Esophagus squamous epithelium (tissue), 4 donors: ENCODE data around the gene SPRY4.

Experiments
- POLR2A ChIP-seq, 4 donors: fragments of 450-650 bp; IDR thresholded peaks; one replicate each; pipeline ENCODE4 v1.6.1; 2017; ENCODE audit warnings: antibody characterized with exemption in 4 of 4, mild to moderate bottlenecking in 4 of 4, moderate library complexity in 3 of 4
- TF ChIP-seq, protein P1 (sequence below), 6 experiments: fragments of 450-650 bp in 4 of 6; fragments of 200-600 bp in 2 of 6; sonication (generic) in 2 of 6; IDR thresholded peaks; one replicate each; pipeline ENCODE4 v1.5.1; 2016 to 2019; ENCODE audit warnings: antibody characterized with exemption in 6 of 6, mild to moderate bottlenecking in 4 of 6, moderate library complexity in 4 of 6

DNA sequence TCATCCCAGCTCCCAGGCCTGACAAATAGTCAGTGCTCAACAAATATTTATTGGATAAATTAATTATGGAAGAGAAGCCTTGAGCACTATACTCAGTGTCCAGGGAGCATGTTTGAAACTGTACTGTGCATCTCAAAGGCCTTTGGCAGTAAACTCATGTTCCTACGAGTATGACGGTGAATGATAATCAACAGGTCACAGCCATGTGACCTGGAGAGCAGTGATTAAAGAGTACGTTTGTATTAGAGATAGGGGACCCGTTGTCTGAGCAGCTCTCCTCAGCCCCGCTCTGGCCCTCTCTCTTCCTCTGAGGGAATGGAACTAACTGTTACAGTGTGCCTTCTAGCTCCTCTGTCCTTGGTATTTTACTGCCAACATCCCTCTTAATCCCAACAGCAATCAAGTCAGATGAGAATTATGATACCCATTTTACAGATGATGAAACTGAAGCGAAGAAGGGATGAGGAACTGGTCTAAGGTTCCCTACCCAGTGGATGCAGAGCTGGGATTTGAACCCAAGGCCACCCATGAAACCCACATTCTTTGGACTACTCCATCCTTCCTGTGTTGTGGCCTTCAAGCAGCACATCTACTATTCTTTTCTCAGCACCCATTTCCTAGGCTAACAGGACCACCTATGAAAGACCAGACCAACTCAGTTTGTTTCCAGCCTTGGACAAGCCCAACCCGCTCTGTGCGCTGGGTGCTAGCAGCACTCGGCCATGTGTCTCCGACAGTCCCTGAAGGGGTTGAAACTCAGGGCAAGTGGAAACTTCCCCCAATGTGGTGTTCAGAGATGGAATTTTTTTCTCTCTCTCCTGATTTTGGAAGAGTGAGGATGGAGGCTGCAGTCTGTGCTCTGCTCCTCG, 34.9 kb downstream of the SPRY4 start:
- TF ChIP-seq, protein P1, sequence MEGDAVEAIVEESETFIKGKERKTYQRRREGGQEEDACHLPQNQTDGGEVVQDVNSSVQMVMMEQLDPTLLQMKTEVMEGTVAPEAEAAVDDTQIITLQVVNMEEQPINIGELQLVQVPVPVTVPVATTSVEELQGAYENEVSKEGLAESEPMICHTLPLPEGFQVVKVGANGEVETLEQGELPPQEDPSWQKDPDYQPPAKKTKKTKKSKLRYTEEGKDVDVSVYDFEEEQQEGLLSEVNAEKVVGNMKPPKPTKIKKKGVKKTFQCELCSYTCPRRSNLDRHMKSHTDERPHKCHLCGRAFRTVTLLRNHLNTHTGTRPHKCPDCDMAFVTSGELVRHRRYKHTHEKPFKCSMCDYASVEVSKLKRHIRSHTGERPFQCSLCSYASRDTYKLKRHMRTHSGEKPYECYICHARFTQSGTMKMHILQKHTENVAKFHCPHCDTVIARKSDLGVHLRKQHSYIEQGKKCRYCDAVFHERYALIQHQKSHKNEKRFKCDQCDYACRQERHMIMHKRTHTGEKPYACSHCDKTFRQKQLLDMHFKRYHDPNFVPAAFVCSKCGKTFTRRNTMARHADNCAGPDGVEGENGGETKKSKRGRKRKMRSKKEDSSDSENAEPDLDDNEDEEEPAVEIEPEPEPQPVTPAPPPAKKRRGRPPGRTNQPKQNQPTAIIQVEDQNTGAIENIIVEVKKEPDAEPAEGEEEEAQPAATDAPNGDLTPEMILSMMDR (IDR thresholded peaks at IDR 0.05), result no peak
- TF ChIP-seq POLR2A (IDR thresholded peaks at IDR 0.05), result no peak
